DOHH2 (cell line): ENCODE data around the gene MYL11.
A peak's percentile ranks its signal among the peaks of the same experiment; 100 is the strongest.

Source experiments
- H3F3A ChIP-seq: fragments of 200-600 bp; sonication (generic), shearing (Covaris generic); 2 replicates; pipeline ENCODE4 v1.6.0; 2016; ENCODE audit warnings: antibody characterized with exemption, mild to moderate bottlenecking; ENCODE audit not compliant: control insufficient read depth, insufficient read depth
- H3K27ac ChIP-seq: fragments of 200-600 bp; sonication (generic); 2 replicates; pipeline ENCODE4 v1.5.1; 2014; ENCODE audit warnings: low read depth, mild to moderate bottlenecking, low read length, moderate library complexity
- H3K27me3 ChIP-seq: fragments of 200-600 bp; sonication (generic); 2 replicates; pipeline ENCODE4 v1.6.1; 2014; ENCODE audit warnings: mild to moderate bottlenecking, low read length, mixed read lengths; ENCODE audit not compliant: control insufficient read depth
- H3K36me3 ChIP-seq: fragments of 200-600 bp; sonication (generic); 2 replicates; pipeline ENCODE4 v1.6.1; 2014; ENCODE audit warnings: mild to moderate bottlenecking, low read length, moderate library complexity, mixed read lengths; ENCODE audit not compliant: control insufficient read depth
- H3K4me1 ChIP-seq: fragments of 200-600 bp; sonication (generic); 2 replicates; pipeline ENCODE4 v1.6.1; 2014; ENCODE audit warnings: mild to moderate bottlenecking, low read length, mixed read lengths; ENCODE audit not compliant: control insufficient read depth
- H3K4me2 ChIP-seq: fragments of 200-600 bp; sonication (generic); 2 replicates; pipeline ENCODE4 v1.6.0; 2014; ENCODE audit warnings: mild to moderate bottlenecking, low read length, moderate library complexity
- H3K4me3 ChIP-seq: fragments of 200-600 bp; sonication (generic); 2 replicates; pipeline ENCODE4 v1.5.1; 2014; ENCODE audit warnings: mild to moderate bottlenecking, low read length, mixed read lengths
- H3K79me2 ChIP-seq: fragments of 200-600 bp; sonication (generic); 2 replicates; pipeline ENCODE4 v1.6.1; 2014; ENCODE audit warnings: mild to moderate bottlenecking, low read length, mixed read lengths; ENCODE audit not compliant: control insufficient read depth
- H3K9me2 ChIP-seq: fragments of 200-600 bp; sonication (generic); replicated peaks from 2 replicates; pipeline ENCODE4 v1.6.1; 2014; ENCODE audit warnings: mild to moderate bottlenecking, low read length, mixed read lengths; ENCODE audit not compliant: control insufficient read depth
- H3K9me3 ChIP-seq: fragments of 200-600 bp; sonication (generic); 2 replicates; pipeline ENCODE4 v1.6.1; 2014; ENCODE audit warnings: antibody characterized with exemption, low read length, mixed read lengths; ENCODE audit not compliant: control insufficient read depth, insufficient read depth
- H4K20me1 ChIP-seq: fragments of 200-600 bp; sonication (generic); 2 replicates; pipeline ENCODE4 v1.6.0; 2014; ENCODE audit warnings: low read depth, mild to moderate bottlenecking, antibody characterized with exemption, low read length, moderate library complexity; ENCODE audit not compliant: control insufficient read depth, insufficient read depth
- EZH2phosphoT487 ChIP-seq: fragments of 200-600 bp; sonication (generic); IDR thresholded peaks from 2 replicates; pipeline ENCODE4 v1.6.1; 2017; ENCODE audit warnings: borderline replicate concordance, mild to moderate bottlenecking, antibody characterized with exemption, low read length, moderate library complexity, mixed read lengths
- TF ChIP-seq, protein P1 (sequence below): fragments of 200-600 bp; sonication (generic); IDR thresholded peaks from one replicate; pipeline ENCODE4 v1.5.1; 2014; ENCODE audit warnings: antibody characterized with exemption, mild to moderate bottlenecking, low read depth, low read length; ENCODE audit not compliant: poor library complexity, severe bottlenecking

The MYL11 gene

DNA sequence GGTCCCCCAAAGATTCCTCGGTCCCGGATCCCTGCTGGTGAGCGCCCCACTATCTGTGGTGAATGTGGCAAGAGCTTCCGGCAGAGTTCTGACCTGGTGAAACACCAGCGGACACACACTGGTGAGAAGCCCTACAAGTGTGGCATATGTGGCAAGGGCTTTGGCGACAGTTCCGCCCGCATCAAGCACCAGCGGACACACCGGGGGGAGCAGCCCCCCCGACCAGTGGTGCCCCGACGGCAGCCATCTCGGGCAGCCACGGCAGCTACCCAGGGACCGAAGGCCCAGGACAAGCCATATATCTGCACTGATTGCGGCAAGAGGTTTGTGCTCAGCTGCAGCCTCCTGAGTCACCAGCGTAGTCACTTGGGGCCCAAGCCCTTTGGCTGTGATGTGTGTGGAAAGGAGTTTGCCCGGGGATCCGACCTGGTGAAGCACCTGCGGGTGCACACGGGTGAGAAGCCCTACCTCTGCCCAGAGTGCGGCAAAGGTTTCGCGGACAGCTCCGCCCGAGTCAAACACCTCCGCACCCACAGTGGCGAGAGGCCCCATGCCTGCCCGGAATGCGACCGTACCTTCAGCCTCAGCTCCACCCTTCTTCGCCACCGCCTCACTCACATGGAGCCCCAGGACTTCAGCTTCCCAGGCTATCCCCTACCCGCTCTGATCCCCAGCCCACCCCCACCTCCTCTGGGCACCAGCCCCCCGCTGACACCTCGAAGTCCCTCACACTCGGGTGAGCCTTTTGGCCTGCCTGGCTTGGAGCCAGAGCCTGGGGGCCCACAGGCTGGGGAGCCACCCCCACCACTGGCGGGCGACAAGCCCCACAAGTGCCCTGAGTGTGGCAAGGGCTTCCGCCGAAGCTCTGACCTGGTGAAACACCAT is 23.4 kb downstream of the MYL11 start:
- Histone ChIP-seq H3K27me3 (no peaks in the 10 kb centered on the region), H3K36me3 (peaks cover 31% of the 10 kb centered on the region), H3K27ac (no peak overlapping the region), H3K79me2 (peaks cover 28% of the 10 kb centered on the region), H3K4me2 (no peak overlapping the region), H4K20me1 (peaks cover 3% of the 10 kb centered on the region; the same call in 1 of the 2 replicates), H3K9me2 (no peaks in the 10 kb centered on the region), H3F3A (peaks cover 4% of the 10 kb centered on the region), H3K4me1 (peaks cover 44% of the 10 kb centered on the region), H3K4me3 (no peak overlapping the region), H3K9me3 (no peaks in the 10 kb centered on the region)
- TF ChIP-seq, protein P1, sequence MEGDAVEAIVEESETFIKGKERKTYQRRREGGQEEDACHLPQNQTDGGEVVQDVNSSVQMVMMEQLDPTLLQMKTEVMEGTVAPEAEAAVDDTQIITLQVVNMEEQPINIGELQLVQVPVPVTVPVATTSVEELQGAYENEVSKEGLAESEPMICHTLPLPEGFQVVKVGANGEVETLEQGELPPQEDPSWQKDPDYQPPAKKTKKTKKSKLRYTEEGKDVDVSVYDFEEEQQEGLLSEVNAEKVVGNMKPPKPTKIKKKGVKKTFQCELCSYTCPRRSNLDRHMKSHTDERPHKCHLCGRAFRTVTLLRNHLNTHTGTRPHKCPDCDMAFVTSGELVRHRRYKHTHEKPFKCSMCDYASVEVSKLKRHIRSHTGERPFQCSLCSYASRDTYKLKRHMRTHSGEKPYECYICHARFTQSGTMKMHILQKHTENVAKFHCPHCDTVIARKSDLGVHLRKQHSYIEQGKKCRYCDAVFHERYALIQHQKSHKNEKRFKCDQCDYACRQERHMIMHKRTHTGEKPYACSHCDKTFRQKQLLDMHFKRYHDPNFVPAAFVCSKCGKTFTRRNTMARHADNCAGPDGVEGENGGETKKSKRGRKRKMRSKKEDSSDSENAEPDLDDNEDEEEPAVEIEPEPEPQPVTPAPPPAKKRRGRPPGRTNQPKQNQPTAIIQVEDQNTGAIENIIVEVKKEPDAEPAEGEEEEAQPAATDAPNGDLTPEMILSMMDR: no peak
- no peak for TF ChIP-seq EZH2phosphoT487

DNA sequence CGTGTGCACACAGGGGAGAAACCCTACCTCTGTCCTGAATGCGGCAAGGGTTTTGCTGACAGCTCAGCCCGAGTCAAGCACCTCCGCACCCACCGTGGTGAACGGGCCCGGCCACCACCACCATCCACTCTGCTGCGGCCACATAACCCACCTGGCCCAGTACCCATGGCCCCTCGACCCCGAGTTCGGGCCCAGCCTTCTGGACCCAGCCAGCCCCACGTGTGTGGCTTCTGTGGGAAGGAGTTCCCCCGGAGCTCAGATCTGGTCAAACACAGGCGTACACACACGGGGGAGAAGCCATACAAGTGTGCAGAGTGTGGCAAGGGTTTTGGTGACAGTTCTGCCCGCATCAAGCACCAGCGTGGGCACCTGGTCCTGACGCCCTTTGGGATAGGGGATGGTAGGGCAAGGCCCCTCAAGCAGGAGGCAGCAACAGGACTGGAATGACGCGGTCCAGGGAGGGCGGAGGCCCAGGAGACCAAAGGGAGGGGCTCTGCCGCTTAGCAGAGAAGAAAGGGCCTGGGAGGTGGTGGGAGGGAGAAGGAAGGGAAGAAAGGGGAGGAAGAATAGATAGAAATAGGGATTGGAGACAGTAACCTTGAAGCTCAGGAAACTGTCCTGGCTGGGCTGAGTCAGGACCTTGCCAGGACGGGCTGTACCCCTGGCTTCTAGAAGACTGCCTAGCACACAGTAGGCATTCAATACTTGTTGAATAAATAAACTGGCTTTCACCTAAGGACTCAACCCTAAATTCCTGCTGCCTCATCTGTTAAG is 24.2 kb downstream of the MYL11 start:
- H3K9me3 ChIP-seq: no peaks in the 10 kb centered on the region
- peaks cover 28% of the 10 kb centered on the region for H3K79me2 ChIP-seq
- peaks cover 3% of the 10 kb centered on the region; the same call in 1 of the 2 replicates for H4K20me1 ChIP-seq
- no peaks in the 10 kb centered on the region for H3K9me2 ChIP-seq
- H3F3A ChIP-seq: peaks cover 4% of the 10 kb centered on the region
- peaks cover 44% of the 10 kb centered on the region for H3K4me1 ChIP-seq
- no peak overlapping the region for H3K4me2 ChIP-seq
- no peak overlapping the region for H3K4me3 ChIP-seq
- H3K27ac ChIP-seq: no peak overlapping the region
- H3K27me3 ChIP-seq: no peaks in the 10 kb centered on the region
- H3K36me3 ChIP-seq: peaks cover 31% of the 10 kb centered on the region
- no peak for TF ChIP-seq EZH2phosphoT487
- TF ChIP-seq, protein P1: no peak

DNA sequence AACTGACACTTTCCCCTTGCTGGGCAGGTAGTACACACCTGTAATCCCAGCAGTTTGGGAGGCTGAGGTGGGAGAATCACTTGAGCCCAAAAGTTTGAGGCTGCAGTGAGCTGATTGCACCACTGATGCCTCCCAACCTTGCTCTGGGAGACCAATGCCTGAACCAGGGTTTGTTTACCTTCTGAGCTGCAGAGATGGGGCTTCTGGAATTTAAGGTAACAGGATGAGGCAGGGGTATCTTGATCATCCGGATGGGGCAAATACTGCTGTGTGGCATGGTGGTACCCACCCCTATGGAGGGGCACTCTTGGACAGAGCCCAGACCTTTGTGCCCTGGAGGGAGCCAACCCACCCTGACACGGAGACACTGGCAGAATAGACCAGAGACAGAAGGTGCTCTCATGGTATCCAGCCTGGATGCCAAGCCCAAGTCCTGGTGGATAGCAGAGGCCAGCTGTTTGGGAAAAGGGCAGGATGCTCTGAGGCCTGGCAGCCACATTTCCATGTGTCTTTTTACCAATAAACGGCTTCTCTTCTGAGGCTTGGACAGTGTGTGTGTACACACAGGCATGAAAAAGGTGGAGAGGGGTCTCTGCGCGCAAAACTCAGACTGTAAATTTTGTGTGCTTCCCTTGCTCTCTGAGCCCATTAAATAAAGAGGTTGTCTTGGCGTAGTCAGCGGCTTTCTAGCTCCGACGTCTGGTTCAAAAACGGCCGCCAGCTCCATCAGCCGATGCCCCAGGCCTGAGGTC is 25.0 kb downstream of the MYL11 start:
- TF ChIP-seq, protein P1: no peak
- no peak for TF ChIP-seq EZH2phosphoT487
- no peaks in the 10 kb centered on the region for H3K9me2 ChIP-seq
- no peaks in the 10 kb centered on the region for H3K27me3 ChIP-seq
- peaks cover 4% of the 10 kb centered on the region; the same call in 1 of the 2 replicates for H3F3A ChIP-seq
- H3K4me2 ChIP-seq: peak overlapping the region; percentile 86
- peaks cover 36% of the 10 kb centered on the region for H3K4me1 ChIP-seq
- peaks cover 31% of the 10 kb centered on the region for H3K36me3 ChIP-seq
- peak overlapping the region; percentile 63 for H3K27ac ChIP-seq
- H3K9me3 ChIP-seq: no peaks in the 10 kb centered on the region
- peaks cover 28% of the 10 kb centered on the region for H3K79me2 ChIP-seq
- H4K20me1 ChIP-seq: peaks cover 3% of the 10 kb centered on the region; the same call in 1 of the 2 replicates
- peak overlapping the region; percentile 77 for H3K4me3 ChIP-seq
